ENCODE results near the gene NR2C2. TPM values are rescaled to one million over a fixed set of nuclear protein-coding genes. Genes with fewer than 3 reads are reported as not detected.

The NR2C2 gene
- total RNA-seq, 1 experiment from 2014 or later: 50.8 TPM

- TF ChIP-seq USF2 (CRISPR knock-in tag; IDR thresholded peaks at IDR 0.05): no peak
- no peak for TF ChIP-seq RORB (CRISPR knock-in tag; IDR thresholded peaks at IDR 0.05)
- no peak for TF ChIP-seq PRRX2 (CRISPR knock-in tag; IDR thresholded peaks at IDR 0.05)
- no peak for TF ChIP-seq NFE2L1 (CRISPR knock-in tag; IDR thresholded peaks at IDR 0.05)
- TF ChIP-seq ZNF671 (CRISPR knock-in tag; IDR thresholded peaks at IDR 0.05): no peak
- no peak for TF ChIP-seq SP1 (CRISPR knock-in tag; conservative IDR thresholded peaks at IDR 0.05)
- no peak for TF ChIP-seq TEAD4 (CRISPR knock-in tag; IDR thresholded peaks at IDR 0.05)
- no peak for TF ChIP-seq PRDM15 (CRISPR knock-in tag; IDR thresholded peaks at IDR 0.05)
- TF ChIP-seq ESRRA (CRISPR knock-in tag; IDR thresholded peaks at IDR 0.05; ENCODE audit: borderline replicate concordance): no peak
- no peak for TF ChIP-seq NR3C1 (CRISPR knock-in tag; conservative IDR thresholded peaks at IDR 0.05; ENCODE audit: low read depth)
- TF ChIP-seq, protein P1, sequence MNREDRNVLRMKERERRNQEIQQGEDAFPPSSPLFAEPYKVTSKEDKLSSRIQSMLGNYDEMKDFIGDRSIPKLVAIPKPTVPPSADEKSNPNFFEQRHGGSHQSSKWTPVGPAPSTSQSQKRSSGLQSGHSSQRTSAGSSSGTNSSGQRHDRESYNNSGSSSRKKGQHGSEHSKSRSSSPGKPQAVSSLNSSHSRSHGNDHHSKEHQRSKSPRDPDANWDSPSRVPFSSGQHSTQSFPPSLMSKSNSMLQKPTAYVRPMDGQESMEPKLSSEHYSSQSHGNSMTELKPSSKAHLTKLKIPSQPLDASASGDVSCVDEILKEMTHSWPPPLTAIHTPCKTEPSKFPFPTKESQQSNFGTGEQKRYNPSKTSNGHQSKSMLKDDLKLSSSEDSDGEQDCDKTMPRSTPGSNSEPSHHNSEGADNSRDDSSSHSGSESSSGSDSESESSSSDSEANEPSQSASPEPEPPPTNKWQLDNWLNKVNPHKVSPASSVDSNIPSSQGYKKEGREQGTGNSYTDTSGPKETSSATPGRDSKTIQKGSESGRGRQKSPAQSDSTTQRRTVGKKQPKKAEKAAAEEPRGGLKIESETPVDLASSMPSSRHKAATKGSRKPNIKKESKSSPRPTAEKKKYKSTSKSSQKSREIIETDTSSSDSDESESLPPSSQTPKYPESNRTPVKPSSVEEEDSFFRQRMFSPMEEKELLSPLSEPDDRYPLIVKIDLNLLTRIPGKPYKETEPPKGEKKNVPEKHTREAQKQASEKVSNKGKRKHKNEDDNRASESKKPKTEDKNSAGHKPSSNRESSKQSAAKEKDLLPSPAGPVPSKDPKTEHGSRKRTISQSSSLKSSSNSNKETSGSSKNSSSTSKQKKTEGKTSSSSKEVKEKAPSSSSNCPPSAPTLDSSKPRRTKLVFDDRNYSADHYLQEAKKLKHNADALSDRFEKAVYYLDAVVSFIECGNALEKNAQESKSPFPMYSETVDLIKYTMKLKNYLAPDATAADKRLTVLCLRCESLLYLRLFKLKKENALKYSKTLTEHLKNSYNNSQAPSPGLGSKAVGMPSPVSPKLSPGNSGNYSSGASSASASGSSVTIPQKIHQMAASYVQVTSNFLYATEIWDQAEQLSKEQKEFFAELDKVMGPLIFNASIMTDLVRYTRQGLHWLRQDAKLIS (CRISPR knock-in tag; IDR thresholded peaks at IDR 0.05; ENCODE audit: borderline replicate concordance): no peak
- TF ChIP-seq, protein P2, sequence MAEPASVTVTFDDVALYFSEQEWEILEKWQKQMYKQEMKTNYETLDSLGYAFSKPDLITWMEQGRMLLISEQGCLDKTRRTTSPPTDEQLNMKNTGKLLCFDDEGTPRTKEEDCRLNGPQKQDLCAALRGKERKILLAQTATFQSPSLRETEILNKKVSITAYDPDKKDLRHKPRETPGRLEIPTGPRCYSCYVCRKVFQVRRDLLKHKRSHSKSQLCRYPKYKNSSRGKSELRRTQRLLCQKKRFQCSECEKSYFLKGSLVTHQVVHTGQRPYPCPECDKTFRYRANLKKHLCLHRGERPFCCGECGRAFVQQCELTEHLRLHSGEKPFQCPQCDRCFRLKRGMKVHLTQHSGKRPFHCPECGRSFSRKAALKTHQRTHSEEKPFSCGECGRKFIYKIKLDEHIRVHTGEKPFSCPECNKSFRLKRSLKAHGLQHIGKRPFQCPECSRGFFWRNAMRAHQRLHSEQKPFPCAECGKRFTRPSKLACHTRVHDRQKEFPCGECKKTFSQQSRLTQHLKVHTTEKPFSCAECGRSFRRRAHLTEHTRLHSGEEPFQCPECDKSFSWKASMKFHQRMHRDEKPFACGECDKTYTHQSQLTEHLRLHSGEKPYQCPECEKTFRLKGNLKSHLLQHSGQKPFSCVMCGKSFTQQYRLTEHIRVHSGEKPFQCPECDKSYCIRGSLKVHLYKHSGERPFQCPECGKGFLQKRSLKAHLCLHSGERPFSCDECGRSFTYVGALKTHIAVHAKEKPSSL (CRISPR knock-in tag; conservative IDR thresholded peaks at IDR 0.05): no peak
- no peak for TF ChIP-seq ATF3 (CRISPR knock-in tag; conservative IDR thresholded peaks at IDR 0.05)
Measured at GRCh38 chr3:14929310-14930074, 17.9 kb upstream of the NR2C2 start (continued).

GRCh38 chr3:14933820-14934425 is 13.5 kb upstream of the NR2C2 start:
- Mint-ChIP-seq H3K4me3 (no peak overlapping the region), H3K27ac (peak overlapping the region; percentile 41; the same call in 1 of the 2 replicates), H3K9me3 (no peaks in the 10 kb centered on the region), H3K4me1 (no peaks in the 10 kb centered on the region), H3K36me3 (no peaks in the 10 kb centered on the region), H3K27me3 (ENCODE audit: low read depth) (no peaks in the 10 kb centered on the region)
- ChIA-PET POLR2A (interaction anchor here (1.0 kb wide), 1 partner anchor 77 kb away, joined by 3 read pairs; no protein-coding TSS in a partner anchor), CTCF (no interaction called here)
- DNase-seq (ENCODE audit: low spot score): no peak
- TF ChIP-seq OVOL2 (CRISPR knock-in tag; IDR thresholded peaks at IDR 0.05; ENCODE audit: borderline replicate concordance) (no peak), GABPB1 (CRISPR knock-in tag; IDR thresholded peaks at IDR 0.05) (no peak), ZNF232 (CRISPR knock-in tag; IDR thresholded peaks at IDR 0.05) (no peak), TCF7 (CRISPR knock-in tag; IDR thresholded peaks at IDR 0.05; ENCODE audit: low read depth) (no peak), ZNF219 (CRISPR knock-in tag; IDR thresholded peaks at IDR 0.05; ENCODE audit: borderline replicate concordance) (no peak), IRF2 (CRISPR knock-in tag; IDR thresholded peaks at IDR 0.05; ENCODE audit: borderline replicate concordance, low read depth) (no peak), ZNF317 (CRISPR knock-in tag; IDR thresholded peaks at IDR 0.05; ENCODE audit: borderline replicate concordance, low read depth) (no peak)
- no peak for ATAC-seq
